Measurements from ENCODE around the gene NDUFS6.

DNA sequence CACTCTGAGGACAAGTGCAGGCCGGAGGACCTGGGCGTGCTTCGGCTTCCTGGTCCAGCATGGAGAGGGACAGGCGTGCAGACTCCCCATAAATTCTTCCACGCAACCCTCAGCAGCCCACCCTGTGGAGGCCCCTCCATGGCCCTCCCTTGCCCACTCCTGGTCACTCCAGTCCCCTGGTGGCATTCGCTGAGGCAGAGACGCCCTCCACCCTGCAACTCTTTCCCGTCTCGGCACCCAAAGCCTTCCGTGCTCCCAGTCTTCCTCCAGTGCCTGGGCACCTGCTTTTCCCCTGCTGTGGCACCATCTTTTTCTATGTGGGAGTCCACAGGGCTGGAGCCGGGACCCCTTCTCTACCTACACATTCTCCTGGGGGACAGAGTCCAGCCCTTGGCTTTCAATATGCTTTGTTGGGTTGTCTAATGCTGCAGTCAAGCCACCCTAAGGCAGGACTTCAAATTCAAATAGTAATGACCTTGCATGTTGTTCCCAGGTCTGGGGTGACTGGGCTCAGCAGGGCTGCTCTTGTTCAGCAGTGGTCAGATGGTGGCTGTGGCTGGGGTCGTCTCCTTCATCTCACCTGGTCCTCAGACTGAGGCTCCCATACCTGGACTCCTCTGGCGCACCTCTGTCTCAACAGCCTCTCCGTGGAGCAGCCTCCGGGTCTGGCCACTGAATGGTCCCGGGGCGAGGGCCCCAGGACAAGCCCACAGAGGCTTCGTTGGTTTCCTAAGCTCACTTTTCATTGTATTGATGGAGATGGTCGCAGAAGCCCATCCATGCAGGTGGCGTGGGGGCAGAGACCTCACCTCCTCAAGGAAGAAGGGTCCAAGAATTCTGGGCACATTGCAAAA lies 16.8 kb upstream of the NDUFS6 start:
- no peak for TF ChIP-seq POLR2AphosphoS5 (IDR thresholded peaks at IDR 0.05; ENCODE audit: low read depth, low read length)
- no peak for TF ChIP-seq POLR2A (IDR thresholded peaks at IDR 0.05; ENCODE audit: low read depth, low read length)
